HFFc6 (cell line): Measurements from ENCODE around the gene ALG1L2. TPM values are rescaled to one million over a fixed set of nuclear protein-coding genes. Genes with fewer than 3 reads are reported as not detected.
"Not testable (repeated sequence)": the region's sequence is repeated elsewhere in the genome, so short reads cannot be mapped to it uniquely, and the experiment has no call there.

Experiments
- DNase-seq: peaks from one replicate; pipeline ENCODE4 v3.0.0-alpha.2; 2018
- H3K27ac Mint-ChIP-seq: 2 replicates; pipeline ENCODE4 v1.8.0; 2020; ENCODE audit warnings: mild to moderate bottlenecking, mixed read lengths
- H3K27me3 Mint-ChIP-seq: 2 replicates; pipeline ENCODE4 v1.8.0; 2021; ENCODE audit warnings: mild to moderate bottlenecking, moderate library complexity, mixed read lengths; ENCODE audit not compliant: insufficient read depth
- H3K36me3 Mint-ChIP-seq: 2 replicates; pipeline ENCODE4 v1.8.0; 2021; ENCODE audit warnings: low read depth, mixed read lengths
- H3K4me1 Mint-ChIP-seq: 2 replicates; pipeline ENCODE4 v1.8.0; 2020; ENCODE audit warnings: low read depth, mixed read lengths
- H3K4me3 Mint-ChIP-seq: 2 replicates; pipeline ENCODE4 v1.8.0; 2020; ENCODE audit warnings: mild to moderate bottlenecking, moderate library complexity, mixed read lengths
- H3K9me3 Mint-ChIP-seq: 2 replicates; pipeline ENCODE4 v1.8.0; 2020; ENCODE audit warnings: mild to moderate bottlenecking, mixed read lengths
- CTCF ChIP-seq: fragments of 200-600 bp; sonication (generic); IDR thresholded peaks from 2 replicates; pipeline ENCODE4 v1.5.0; 2021; ENCODE audit warnings: antibody characterized with exemption, mild to moderate bottlenecking
- total RNA-seq, 6 experiments: library from RNA; stranded (reverse); fragmentation: NEBNext Ultra II Directional; extraction: Animal tissue kit (Norgen Biotek cat#: 25700); gene quantifications; 2 replicates in 1 of 6; 3 replicates in 5 of 6; pipeline ENCODE4 v1.2.3, GENCODE V29; 2021

Gene ALG1L2
- total RNA-seq, 6 experiments from 2014 or later: 0.32 to 0.85 (median 0.46) TPM; not detected in 2

DNA sequence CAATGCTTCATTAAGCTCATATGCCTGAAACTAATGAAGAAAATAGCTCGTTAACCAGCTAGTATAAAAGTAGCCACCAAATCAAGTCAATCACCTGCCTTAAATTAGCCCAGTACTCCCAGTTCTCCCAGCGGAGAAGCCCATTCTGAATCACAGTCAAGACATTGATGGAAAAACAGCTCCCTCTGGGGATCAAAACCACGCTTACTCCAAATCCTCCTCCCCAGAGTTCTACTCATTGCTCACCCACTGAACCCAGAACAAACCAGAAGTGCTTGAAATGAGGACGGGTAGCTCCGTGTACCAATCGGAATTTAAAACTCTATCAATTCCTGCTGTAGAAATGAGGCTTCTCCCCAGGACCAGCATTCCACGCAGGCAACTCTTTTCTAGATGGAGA, 54.7 kb downstream of the ALG1L2 start:
- TF ChIP-seq CTCF: peak; percentile 44
- H3K4me3 Mint-ChIP-seq, H3K27ac Mint-ChIP-seq, H3K27me3 Mint-ChIP-seq, H3K36me3 Mint-ChIP-seq, H3K9me3 Mint-ChIP-seq, DNase-seq: not testable (repeated sequence)
- H3K4me1 Mint-ChIP-seq: peaks cover 15% of the 10 kb centered on the region

DNA sequence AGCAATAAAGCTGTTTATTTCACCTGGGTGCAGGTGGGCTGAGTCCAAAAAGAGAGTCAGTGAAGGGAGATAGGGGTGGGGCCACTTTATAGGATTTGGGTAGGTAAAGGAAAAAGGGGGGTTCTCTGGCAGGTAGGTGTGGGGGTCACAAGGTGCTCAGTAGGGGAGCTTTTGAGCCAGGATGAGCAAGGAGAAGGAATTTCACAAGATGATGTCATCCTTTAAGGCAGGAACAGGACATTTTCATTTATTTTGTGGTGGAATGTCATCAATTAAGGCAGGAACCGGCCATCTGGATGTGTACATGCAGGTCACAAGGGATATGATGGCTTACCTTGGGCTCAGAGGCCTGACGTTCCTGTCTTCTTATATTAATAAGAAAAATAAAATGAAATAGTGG, 56.1 kb downstream of the ALG1L2 start:
- not testable (repeated sequence) for H3K9me3 Mint-ChIP-seq, H3K4me3 Mint-ChIP-seq, DNase-seq, H3K27me3 Mint-ChIP-seq, H3K36me3 Mint-ChIP-seq, H3K27ac Mint-ChIP-seq
- peaks cover 15% of the 10 kb centered on the region for H3K4me1 Mint-ChIP-seq

DNA sequence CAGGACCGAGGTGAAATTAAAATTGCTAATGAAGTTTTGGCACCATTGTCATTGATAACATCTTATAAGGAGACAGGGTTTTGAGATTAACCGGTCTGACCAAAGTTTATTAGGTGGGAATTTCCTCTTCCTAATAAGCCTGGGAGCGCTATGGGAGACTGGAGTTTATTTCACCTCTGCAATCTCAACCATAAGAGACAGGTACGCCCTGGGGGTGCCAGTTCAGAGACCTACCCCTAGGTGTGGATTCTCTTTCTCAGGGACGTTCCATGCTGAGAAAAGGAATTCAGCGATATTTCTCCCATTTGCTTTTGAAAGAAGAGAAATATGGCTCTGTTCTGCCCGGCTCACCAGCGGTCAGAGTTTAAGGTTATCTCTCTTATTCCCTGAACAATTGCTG, 57.4 kb downstream of the ALG1L2 start:
- H3K27ac Mint-ChIP-seq: not testable (repeated sequence)

GRCh38 chr3:130140756-130141155, 59.1 kb downstream of the ALG1L2 start:
- H3K27ac Mint-ChIP-seq: peak overlapping the region; percentile 44; the same call in 1 of the 2 replicates
- H3K4me3 Mint-ChIP-seq: peak overlapping the region; percentile 71
- H3K27me3 Mint-ChIP-seq: peaks cover 21% of the 10 kb centered on the region
- peak; percentile 60 for DNase-seq
- peaks cover 15% of the 10 kb centered on the region for H3K4me1 Mint-ChIP-seq
- H3K9me3 Mint-ChIP-seq, H3K36me3 Mint-ChIP-seq: not testable (repeated sequence)

More for the DNA sequence above, 57.4 kb downstream of the ALG1L2 start:
- not testable (repeated sequence) for H3K36me3 Mint-ChIP-seq, H3K27me3 Mint-ChIP-seq, H3K9me3 Mint-ChIP-seq, DNase-seq, H3K4me3 Mint-ChIP-seq
- H3K4me1 Mint-ChIP-seq: peaks cover 15% of the 10 kb centered on the region

- DNase-seq: not testable (repeated sequence)
These were observed 62.2 kb downstream of the ALG1L2 start for GRCh38 chr3:130143648-130144327.

DNA sequence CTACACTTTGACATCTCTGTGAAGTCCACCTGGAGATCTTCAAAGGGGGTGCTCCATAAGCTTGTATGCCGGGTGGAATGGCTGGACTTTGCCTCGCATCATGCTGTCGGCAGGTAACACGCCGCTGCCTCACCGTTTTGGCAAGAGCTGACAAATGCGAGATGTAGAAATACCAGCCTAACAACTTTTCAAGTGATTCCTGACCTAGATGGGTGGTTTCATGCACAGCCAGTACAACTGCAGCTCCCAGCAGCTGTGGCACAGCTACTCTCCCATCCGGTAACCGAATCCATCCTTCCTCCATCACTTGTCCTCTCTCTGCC, 62.7 kb downstream of the ALG1L2 start:
- Mint-ChIP-seq H3K4me1 (peaks cover 15% of the 10 kb centered on the region), H3K27me3 (peaks cover 33% of the 10 kb centered on the region)
- DNase-seq, H3K9me3 Mint-ChIP-seq, H3K36me3 Mint-ChIP-seq, H3K4me3 Mint-ChIP-seq, H3K27ac Mint-ChIP-seq: not testable (repeated sequence)

More at GRCh38 chr3:130143648-130144327, 62.2 kb downstream of the ALG1L2 start:
- not testable (repeated sequence) for H3K9me3 Mint-ChIP-seq, H3K4me3 Mint-ChIP-seq, H3K27ac Mint-ChIP-seq, H3K36me3 Mint-ChIP-seq
- Mint-ChIP-seq H3K4me1 (peaks cover 15% of the 10 kb centered on the region), H3K27me3 (peaks cover 32% of the 10 kb centered on the region)
- TF ChIP-seq CTCF: peak; percentile 12; the same call in 1 of the 2 replicates

GRCh38 chr3:130145456-130145855, 63.8 kb downstream of the ALG1L2 start:
- H3K27me3 Mint-ChIP-seq: peaks cover 40% of the 10 kb centered on the region
- H3K4me1 Mint-ChIP-seq, H3K27ac Mint-ChIP-seq, H3K9me3 Mint-ChIP-seq, H3K36me3 Mint-ChIP-seq, H3K4me3 Mint-ChIP-seq, DNase-seq: not testable (repeated sequence)

GRCh38 chr3:130146465-130146864, 64.8 kb downstream of the ALG1L2 start:
- not testable (repeated sequence) for H3K4me3 Mint-ChIP-seq, H3K36me3 Mint-ChIP-seq, H3K4me1 Mint-ChIP-seq, H3K27ac Mint-ChIP-seq, H3K9me3 Mint-ChIP-seq, DNase-seq
- peaks cover 42% of the 10 kb centered on the region for H3K27me3 Mint-ChIP-seq

Other genes with a start within 250 kb of the ALG1L2 start
- 10 to 100 TPM; 14.3 to 20.8 (median 16.7) TPM for gene TMCC1, start 188.1 kb upstream of the ALG1L2 start, total RNA-seq
- gene TRH, start 107.1 kb upstream of the ALG1L2 start, total RNA-seq: not detected